Lower lobe of right lung (tissue), 2 donors: Measurements from ENCODE around the gene VILL. TPM values are rescaled to one million over a fixed set of nuclear protein-coding genes. Genes with fewer than 3 reads are reported as not detected.
A peak's percentile ranks its signal among the peaks of the same experiment; 100 is the strongest.

Source experiments
- ATAC-seq, 2 donors: fragments of 200-7000 bp; cut with Tn5 transposase; one replicate each; pipeline ENCODE4 v1.9.1; 2020 to 2022; ENCODE audit warnings: mild to moderate bottlenecking in 2 of 2, moderate library complexity in 2 of 2
- DNase-seq: peaks from one replicate; pipeline ENCODE4 v3.0.0-alpha.2; 2020
- H3K27ac ChIP-seq: fragments of 200-600 bp; one replicate; pipeline ENCODE4 v1.8.0; 2022
- H3K27me3 ChIP-seq: fragments of 200-600 bp; one replicate; pipeline ENCODE4 v1.8.0; 2022; ENCODE audit warnings: low read depth
- H3K36me3 ChIP-seq: fragments of 200-600 bp; one replicate; pipeline ENCODE4 v1.8.0; 2022; ENCODE audit warnings: mild to moderate bottlenecking
- H3K4me1 ChIP-seq: fragments of 200-600 bp; one replicate; pipeline ENCODE4 v1.8.0; 2022
- H3K4me3 ChIP-seq: fragments of 200-600 bp; one replicate; pipeline ENCODE4 v1.8.0; 2022; ENCODE audit warnings: mild to moderate bottlenecking
- H3K9me3 ChIP-seq: fragments of 200-600 bp; one replicate; pipeline ENCODE4 v1.8.0; 2022
- intact Hi-C: fragments of 100-400 bp; cut with DNase I; formaldehyde crosslinking; loops from one replicate; pipeline ENCODE4 v1.11.0; 2022
- total RNA-seq: library from RNA; stranded (reverse); fragmentation: NEBNext Ultra II Directional; extraction: Animal tissue kit (Norgen Biotek cat#: 25700); gene quantifications from one replicate; pipeline ENCODE4 v1.2.1, GENCODE V29; 2021
- TF ChIP-seq, protein P1 (sequence below): fragments of 200-600 bp; IDR thresholded peaks from one replicate; pipeline ENCODE4 v1.8.0; 2022; ENCODE audit warnings: antibody characterized with exemption, mild to moderate bottlenecking
- donor health status: DM: no; HTN: yes; CAD: no; lungs with severe emphysema.

VILL gene
- total RNA-seq, 1 donor from 2014 or later: 12.5 TPM

- TF ChIP-seq, protein P1, sequence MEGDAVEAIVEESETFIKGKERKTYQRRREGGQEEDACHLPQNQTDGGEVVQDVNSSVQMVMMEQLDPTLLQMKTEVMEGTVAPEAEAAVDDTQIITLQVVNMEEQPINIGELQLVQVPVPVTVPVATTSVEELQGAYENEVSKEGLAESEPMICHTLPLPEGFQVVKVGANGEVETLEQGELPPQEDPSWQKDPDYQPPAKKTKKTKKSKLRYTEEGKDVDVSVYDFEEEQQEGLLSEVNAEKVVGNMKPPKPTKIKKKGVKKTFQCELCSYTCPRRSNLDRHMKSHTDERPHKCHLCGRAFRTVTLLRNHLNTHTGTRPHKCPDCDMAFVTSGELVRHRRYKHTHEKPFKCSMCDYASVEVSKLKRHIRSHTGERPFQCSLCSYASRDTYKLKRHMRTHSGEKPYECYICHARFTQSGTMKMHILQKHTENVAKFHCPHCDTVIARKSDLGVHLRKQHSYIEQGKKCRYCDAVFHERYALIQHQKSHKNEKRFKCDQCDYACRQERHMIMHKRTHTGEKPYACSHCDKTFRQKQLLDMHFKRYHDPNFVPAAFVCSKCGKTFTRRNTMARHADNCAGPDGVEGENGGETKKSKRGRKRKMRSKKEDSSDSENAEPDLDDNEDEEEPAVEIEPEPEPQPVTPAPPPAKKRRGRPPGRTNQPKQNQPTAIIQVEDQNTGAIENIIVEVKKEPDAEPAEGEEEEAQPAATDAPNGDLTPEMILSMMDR: peak; percentile 83
- H3K9me3 ChIP-seq: no peaks in the 10 kb centered on the region
- DNase-seq (peak; percentile 78), ATAC-seq (peak; percentile 92 to 93)
- no peaks in the 10 kb centered on the region for H3K27me3 ChIP-seq
- peaks cover 47% of the 10 kb centered on the region for H3K36me3 ChIP-seq
- no peak overlapping the region for H3K27ac ChIP-seq
- no peak overlapping the region for H3K4me3 ChIP-seq
- intact Hi-C loops: no loop called here
- H3K4me1 ChIP-seq: peaks cover 5% of the 10 kb centered on the region
Observed at GRCh38 chr3:37974121-37975083, 16.2 kb upstream of the VILL start.

GRCh38 chr3:37979541-37980461 is 10.8 kb upstream of the VILL start:
- H3K27ac ChIP-seq: no peak overlapping the region
- no peak overlapping the region for H3K4me3 ChIP-seq
- peak; percentile 59 to 65 for ATAC-seq
- H3K27me3 ChIP-seq: no peaks in the 10 kb centered on the region
- no peak for DNase-seq
- intact Hi-C loops: no loop called here
- peaks cover 57% of the 10 kb centered on the region for H3K36me3 ChIP-seq
- TF ChIP-seq, protein P1: no peak
- H3K4me1 ChIP-seq: no peaks in the 10 kb centered on the region
- no peaks in the 10 kb centered on the region for H3K9me3 ChIP-seq

- Histone ChIP-seq H3K36me3 (peaks cover 49% of the 10 kb centered on the region), H3K4me3 (no peak overlapping the region), H3K27me3 (no peaks in the 10 kb centered on the region), H3K27ac (no peak overlapping the region), H3K9me3 (no peaks in the 10 kb centered on the region), H3K4me1 (no peaks in the 10 kb centered on the region)
- ATAC-seq (no peak), DNase-seq (no peak)
- TF ChIP-seq, protein P1: no peak
- intact Hi-C loops: no loop called here
Observed at GRCh38 chr3:37980462-37981347, 9.9 kb upstream of the VILL start.

DNA sequence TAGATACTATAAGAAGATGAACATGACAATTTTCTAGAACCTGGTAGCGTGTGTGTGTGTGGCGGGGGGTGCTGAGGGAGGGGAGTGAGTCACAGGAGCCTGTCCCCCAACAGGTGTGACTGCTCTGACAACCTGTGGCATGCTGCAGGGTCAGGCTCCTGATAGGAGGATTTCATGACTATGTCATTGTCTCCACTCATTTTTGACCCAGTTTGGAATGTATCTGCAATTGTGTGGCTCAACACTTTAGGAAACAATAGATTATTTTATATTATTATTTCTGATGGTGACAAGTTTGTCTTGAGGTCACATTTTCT is 9.3 kb upstream of the VILL start:
- Histone ChIP-seq H3K27me3 (no peaks in the 10 kb centered on the region), H3K27ac (no peak overlapping the region), H3K4me1 (peaks cover 5% of the 10 kb centered on the region), H3K4me3 (no peak overlapping the region), H3K9me3 (no peaks in the 10 kb centered on the region), H3K36me3 (peaks cover 43% of the 10 kb centered on the region)
- intact Hi-C loops: no loop called here
- TF ChIP-seq, protein P1: no peak
- ATAC-seq: no peak
- DNase-seq: no peak

- H3K4me3 ChIP-seq: no peak overlapping the region
- H3K27ac ChIP-seq: no peak overlapping the region
- DNase-seq: no peak
- H3K27me3 ChIP-seq: no peaks in the 10 kb centered on the region
- intact Hi-C loops: no loop called here
- H3K36me3 ChIP-seq: peaks cover 34% of the 10 kb centered on the region
- H3K4me1 ChIP-seq: peaks cover 15% of the 10 kb centered on the region
- TF ChIP-seq, protein P1: no peak
- no peaks in the 10 kb centered on the region for H3K9me3 ChIP-seq
- ATAC-seq: no peak
Observed at GRCh38 chr3:37982331-37982730, 8.3 kb upstream of the VILL start.
